Cortex of kidney (tissue), 1 donor: Measurements from ENCODE around the gene ZFP36L2.

ENCODE experiments used
- DNase-seq: peaks from one replicate; lab custom pipeline; 2025; lab: John Stamatoyannopoulos, UW

Gene ZFP36L2

GRCh38 chr2:43186321-43186678 lies 40.1 kb downstream of the ZFP36L2 start:
- DNase-seq, result no peak

GRCh38 chr2:43185146-43185545 lies 41.3 kb downstream of the ZFP36L2 start:
- no peak for DNase-seq

DNA sequence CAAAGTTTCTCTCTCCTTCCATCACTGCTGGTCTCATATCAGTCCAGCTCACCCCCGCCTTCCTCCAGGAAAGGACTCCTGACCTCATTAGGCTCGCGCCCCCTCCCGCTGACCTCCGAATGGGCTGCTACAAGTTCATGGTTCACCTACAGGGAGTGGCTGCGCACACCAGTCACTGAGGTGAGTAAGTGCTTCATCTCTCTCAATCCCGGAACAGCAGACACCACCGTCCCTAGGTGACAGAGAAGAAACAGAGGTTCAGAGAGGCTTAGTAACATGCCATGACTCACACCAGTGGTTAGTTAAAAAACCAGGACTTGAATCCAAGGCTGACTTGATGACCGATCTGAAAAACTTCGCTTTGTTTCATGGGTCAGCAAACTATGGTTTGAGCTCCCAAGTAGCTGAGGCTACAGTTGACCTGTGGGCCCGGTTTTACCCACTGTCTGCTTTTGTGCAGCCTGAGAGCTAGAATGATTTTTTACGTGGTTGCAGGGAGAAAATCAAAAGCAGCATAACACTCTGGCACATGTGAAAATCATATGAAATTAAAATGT lies 42.0 kb downstream of the ZFP36L2 start:
- DNase-seq, result no peak

DNA sequence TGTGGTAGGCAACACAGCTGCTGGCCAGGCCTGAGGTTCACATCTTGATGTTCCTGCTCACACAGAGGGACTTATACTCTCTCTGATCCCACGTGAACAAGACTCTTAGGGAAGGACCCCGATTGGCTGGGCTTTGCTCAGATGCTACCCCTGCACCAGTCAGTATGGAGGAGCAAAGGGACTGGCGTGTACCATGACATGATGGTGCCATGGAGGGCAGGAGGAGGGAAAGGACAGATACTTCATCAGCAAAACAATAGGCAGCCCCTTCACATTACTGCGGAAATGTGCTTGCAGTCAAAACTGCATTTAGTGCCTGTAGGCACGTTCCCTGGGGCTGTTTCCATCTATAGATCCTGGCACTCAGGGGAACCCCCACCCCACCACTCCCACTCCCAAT lies 42.7 kb downstream of the ZFP36L2 start:
- no peak for DNase-seq

- DNase-seq, result no peak
These were observed 45.5 kb downstream of the ZFP36L2 start for GRCh38 chr2:43180897-43181296.

DNA sequence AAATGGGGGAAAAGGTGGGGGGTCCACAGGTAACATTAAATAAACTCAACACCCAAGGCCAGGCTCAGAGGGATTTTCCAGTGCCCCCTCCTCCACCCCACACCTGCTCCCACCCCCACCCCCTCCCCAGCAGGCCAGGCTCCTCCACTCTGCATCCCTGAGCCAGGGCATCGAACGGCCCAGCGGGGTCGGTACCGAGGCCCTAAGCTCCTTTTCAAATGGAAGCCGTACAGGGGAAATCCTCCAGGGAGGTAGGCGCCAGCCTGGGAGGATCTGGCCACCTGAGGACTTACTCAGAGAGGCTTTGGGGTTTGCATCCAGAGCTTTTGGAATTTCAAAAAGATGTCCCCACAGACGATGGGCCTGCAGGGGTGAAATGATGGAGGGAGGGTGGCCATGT lies 46.5 kb downstream of the ZFP36L2 start:
- no peak for DNase-seq

DNA sequence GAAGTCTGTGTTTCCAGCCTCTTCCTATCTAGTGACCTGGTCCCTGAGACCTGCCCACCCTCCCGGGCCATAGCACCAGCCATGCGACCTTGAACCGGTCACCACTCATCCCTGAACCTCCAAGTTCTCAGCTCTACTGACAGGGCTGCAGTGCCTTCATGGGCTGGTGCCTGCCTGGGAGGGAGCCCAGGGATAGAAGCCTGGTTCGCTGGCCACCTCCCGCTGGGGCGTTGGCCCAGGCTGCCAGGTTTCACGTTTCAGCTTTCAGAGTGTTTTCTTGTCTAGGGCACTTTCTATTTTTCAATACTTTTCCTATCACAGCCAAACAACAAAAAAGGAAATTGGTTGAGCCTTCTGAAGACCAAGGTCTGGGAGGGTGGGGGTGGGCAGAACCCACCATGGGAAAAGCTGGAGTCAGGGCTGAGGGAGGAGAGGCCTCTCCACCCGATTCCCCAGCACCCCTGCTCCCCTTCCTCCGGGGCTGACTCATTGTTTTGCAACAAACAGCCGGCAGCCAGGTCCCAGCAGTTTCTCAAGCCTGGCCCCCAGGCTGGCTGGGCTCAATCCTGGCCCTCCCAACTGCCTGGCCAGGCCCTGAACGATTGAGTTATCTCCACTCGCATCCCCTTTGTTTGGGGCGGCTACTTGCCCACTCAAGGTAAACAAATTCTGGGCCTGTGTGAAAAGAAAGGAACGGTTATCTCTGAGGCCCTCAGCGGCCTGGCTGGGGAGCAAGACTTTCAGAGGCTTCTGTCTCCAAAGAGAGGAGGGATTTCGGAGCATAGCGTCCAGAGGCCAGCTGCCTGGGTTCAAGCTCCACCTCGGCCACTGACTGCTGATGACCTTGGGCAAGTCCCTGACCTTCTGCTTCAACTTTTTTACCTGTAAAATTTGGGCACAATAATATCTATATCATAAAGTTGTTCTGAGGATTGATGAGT lies 47.5 kb downstream of the ZFP36L2 start:
- no peak for DNase-seq

- no peak for DNase-seq
These were observed 48.3 kb downstream of the ZFP36L2 start for GRCh38 chr2:43178055-43178598.

DNA sequence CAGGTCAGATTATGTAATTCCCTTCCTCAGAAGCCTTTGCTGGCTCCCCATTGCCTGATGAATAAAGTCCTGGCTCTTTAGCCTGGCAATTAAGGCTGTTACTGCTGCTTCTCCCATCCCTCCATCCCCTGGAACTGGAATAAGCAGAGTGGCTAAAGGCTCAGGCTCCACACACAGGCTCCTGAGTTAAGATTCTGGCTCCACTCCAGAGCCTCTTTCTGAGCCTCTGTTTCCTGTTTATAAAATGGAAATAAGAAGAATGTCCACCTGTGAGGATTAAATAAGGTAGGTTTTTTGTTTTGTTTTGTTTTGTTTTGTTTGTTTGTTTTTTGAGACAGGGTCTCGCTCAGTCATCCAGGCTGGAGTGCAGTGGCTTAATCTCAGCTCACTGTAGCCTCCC lies 50.0 kb downstream of the ZFP36L2 start:
- DNase-seq, result no peak

- no peak for DNase-seq
These were observed 50.5 kb downstream of the ZFP36L2 start for GRCh38 chr2:43175876-43176275.

DNA sequence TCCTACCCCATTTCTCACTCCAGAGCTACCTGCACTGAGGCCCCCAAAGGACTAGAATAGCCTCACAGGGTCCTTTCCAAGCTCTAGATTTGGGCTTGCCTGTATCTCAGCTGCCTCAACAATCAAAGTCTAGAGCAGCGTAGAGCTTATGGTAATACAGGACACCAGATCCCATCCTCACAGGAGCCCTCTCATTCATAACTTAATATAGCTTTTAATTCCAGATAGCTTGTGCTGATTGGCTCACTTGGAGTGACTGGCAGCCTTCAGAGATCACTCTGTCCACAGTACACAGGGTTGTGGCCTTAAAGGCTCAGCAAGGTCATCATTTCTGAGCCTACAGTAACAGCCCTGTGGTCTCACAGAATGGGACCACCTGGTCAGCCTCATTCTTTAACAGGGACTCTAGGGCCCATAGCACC lies 51.4 kb downstream of the ZFP36L2 start:
- DNase-seq, result no peak

DNA sequence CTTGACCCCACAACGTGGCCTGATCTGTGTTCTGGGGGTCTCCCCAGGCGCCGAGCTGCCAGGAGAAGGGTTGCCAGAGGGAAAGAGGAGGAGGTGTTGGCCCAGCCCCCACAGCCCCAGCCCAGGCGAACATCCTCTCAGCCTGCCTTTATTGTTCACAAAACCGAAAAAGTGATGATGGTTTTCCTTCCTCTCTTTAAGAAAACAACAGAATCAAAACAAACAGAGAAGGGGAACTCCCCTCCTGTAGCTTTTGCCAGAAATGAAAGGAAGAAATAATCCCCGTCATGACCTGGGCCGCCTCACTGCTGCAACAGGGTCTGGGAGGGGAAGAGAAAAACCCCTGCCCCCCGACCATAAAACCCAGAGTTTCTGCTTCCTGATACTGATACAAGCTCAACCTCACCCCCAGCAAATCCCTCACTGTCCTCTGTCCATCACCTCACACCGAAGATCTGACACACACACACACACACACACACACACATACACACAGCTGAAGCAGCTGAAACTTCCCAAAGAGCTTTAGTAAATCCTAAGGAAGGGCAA lies 52.0 kb downstream of the ZFP36L2 start:
- DNase-seq, result no peak
